Naive B cell (primary cell): ENCODE measurements around the gene ERG28. TPM values are rescaled to one million over a fixed set of nuclear protein-coding genes. Genes with fewer than 3 reads are reported as not detected.
A peak's percentile ranks its signal among the peaks of the same experiment; 100 is the strongest.
"Not testable (repeated sequence)": the region's sequence is repeated elsewhere in the genome, so short reads cannot be mapped to it uniquely, and the experiment has no call there.

Source experiments
- ATAC-seq, 2 donors: fragments of 150-1000 bp; cut with Tn5 transposase; 2 replicates each; pipeline ENCODE4 v1.10.0; 2021; ENCODE audit warnings: low read depth in 2 of 2, mild to moderate bottlenecking in 2 of 2, moderate library complexity in 2 of 2
- DNase-seq: peaks from one replicate; pipeline ENCODE4 v3.0.0; 2022
- H3K27ac Mint-ChIP-seq, 6 donors: one replicate each; pipeline ENCODE4 v1.8.0; 2020 to 2022; ENCODE audit warnings: mild to moderate bottlenecking in 6 of 6, mixed read lengths in 6 of 6, moderate library complexity in 5 of 6, inconsistent platforms in 2 of 6
- H3K27me3 Mint-ChIP-seq, 3 donors: one replicate each; pipeline ENCODE4 v1.8.0; 2021 to 2022; ENCODE audit warnings: mixed read lengths in 3 of 3, mild to moderate bottlenecking in 1 of 3
- H3K36me3 Mint-ChIP-seq, 2 donors: one replicate each; pipeline ENCODE4 v1.8.0; 2020 to 2022; ENCODE audit warnings: mixed read lengths in 2 of 2, inconsistent platforms in 1 of 2, mild to moderate bottlenecking in 1 of 2
- H3K4me1 Mint-ChIP-seq, 3 donors: one replicate each; pipeline ENCODE4 v1.8.0; 2020 to 2022; ENCODE audit warnings: mixed read lengths in 3 of 3, inconsistent platforms in 1 of 3, mild to moderate bottlenecking in 1 of 3, moderate library complexity in 1 of 3
- H3K4me3 Mint-ChIP-seq, 8 donors: one replicate each; pipeline ENCODE4 v1.8.0; 2020 to 2022; ENCODE audit warnings: mild to moderate bottlenecking in 8 of 8, mixed read lengths in 8 of 8, moderate library complexity in 8 of 8, inconsistent platforms in 2 of 8
- H3K9me3 Mint-ChIP-seq, 7 donors: one replicate each; pipeline ENCODE4 v1.8.0; 2020 to 2022; ENCODE audit warnings: mixed read lengths in 7 of 7, mild to moderate bottlenecking in 5 of 7, inconsistent platforms in 2 of 7, moderate library complexity in 1 of 7
- polyA plus RNA-seq, 6 donors: library from polyadenylated mRNA; unstranded; fragments of 300-500 nt; fragmentation: Illumina TruSeq; gene quantifications; one replicate each; pipeline ENCODE4 v1.2.3, GENCODE V29; 2021; ENCODE audit warnings: low read depth in 6 of 6

ERG28 gene
- polyA plus RNA-seq, 6 donors from 2014 or later: 16.9 to 29.9 (median 23.6) TPM

- Mint-ChIP-seq H3K4me3 (no peak overlapping the region), H3K4me1 (no peaks in the 10 kb centered on the region), H3K36me3 (peaks cover 0 to 17% of the 10 kb centered on the region in 2 donors), H3K27me3 (peaks cover 7 to 31% (median 15%) of the 10 kb centered on the region in 3 donors), H3K27ac (no peak overlapping the region), H3K9me3 (peaks cover 0 to 26% (median 10%) of the 10 kb centered on the region in 7 donors)
- ATAC-seq: no peak
- no peak for DNase-seq
Observed at GRCh38 chr14:75607044-75607443, 53.6 kb downstream of the ERG28 start.

DNA sequence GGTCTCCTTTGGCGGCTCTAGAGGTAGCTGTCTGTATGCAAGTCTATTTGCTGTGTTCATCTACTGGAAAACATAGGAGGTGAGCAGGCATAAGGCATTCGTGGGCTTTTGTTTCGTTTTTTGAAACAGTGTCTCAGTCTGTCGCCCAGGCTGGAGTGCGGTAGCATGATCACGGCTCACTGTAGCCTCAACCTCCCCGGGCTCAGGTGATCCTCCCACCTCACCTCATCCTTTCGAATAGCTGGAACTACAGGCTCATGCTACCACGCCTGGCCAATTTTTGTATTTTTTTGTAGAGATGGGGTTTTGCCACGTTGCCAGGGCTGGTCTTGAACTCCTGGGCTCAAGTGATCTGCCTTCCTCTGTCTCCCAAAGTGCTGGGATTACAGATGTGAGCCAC lies 54.8 kb downstream of the ERG28 start:
- Mint-ChIP-seq H3K4me1 (no peaks in the 10 kb centered on the region), H3K27ac (peak overlapping the region in 1 of 6 donors; percentile 29), H3K9me3 (peaks cover 0 to 26% (median 10%) of the 10 kb centered on the region in 7 donors), H3K36me3 (peaks cover 0 to 17% of the 10 kb centered on the region in 2 donors), H3K27me3 (peaks cover 7 to 35% (median 15%) of the 10 kb centered on the region in 3 donors), H3K4me3 (no peak overlapping the region)
- no peak for DNase-seq
- no peak for ATAC-seq

DNA sequence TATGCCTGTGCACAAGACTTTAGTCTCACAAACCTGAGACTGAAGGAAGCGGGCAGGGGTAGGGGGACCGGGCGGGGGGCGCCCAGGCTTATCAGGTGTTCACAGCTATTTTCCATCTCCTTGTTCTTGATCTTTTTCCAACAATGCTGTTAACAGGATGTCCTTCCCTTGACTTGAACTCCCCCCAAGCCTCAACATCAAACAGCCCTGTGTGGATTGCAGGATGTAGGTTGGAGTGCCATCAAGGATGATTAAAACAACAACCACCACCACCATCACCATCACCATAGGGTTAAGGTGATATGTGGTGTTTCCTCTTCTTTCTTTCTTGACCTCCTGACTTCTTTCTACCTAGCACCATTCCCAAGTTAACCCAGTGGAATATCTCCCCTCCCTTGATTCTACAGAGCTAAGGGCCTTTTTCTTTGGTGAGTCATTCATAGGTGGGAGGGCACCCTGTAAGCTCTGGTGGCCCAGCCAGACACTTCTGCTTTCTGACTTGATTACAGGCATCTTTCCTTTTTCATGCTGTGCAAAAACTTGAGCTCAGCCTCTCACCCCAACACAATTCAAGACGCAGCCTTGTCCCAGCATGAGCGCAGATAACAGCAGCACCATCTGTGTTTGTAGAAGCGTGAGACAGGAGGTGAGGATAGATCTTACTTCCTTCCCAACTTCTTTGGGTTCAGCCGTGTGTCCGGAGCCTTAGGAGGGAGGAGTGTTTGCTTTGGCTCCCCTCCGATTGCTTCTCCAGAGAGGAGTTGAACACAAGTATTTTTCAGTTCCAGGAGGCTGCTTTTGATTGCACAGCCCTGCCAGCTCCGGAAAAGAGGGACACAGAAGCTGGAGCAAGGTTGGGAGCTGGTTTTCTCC lies 55.5 kb downstream of the ERG28 start:
- Mint-ChIP-seq H3K4me1 (no peaks in the 10 kb centered on the region), H3K9me3 (peaks cover 0 to 26% (median 10%) of the 10 kb centered on the region in 7 donors), H3K27ac (no peak overlapping the region), H3K4me3 (no peak overlapping the region), H3K27me3 (peaks cover 7 to 38% (median 15%) of the 10 kb centered on the region in 3 donors), H3K36me3 (peaks cover 0 to 17% of the 10 kb centered on the region in 2 donors)
- ATAC-seq: no peak
- no peak for DNase-seq

DNA sequence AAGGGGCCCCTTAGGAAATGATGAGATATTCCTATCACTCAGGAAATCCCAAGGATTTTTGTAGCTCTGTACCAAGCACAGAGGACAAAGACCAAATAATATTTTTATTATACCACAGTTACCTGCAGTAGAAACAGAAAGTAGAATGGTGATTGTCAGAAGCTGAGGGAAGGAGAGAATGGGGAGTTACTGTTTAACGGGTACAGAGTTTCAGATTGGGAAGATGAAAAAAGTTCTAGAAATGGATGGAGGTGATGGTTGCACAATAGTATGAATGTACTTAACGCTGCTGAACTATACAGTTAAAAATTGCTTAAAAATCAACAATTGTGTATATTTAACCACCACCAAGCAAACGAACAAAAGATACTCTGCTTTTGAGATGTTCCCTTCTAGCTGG lies 58.2 kb downstream of the ERG28 start:
- Mint-ChIP-seq H3K27ac (peak overlapping the region in 1 of 6 donors; percentile 22), H3K36me3 (peaks cover 0 to 6% of the 10 kb centered on the region in 2 donors), H3K27me3 (peaks cover 4 to 29% (median 10%) of the 10 kb centered on the region in 3 donors), H3K4me3 (no peak overlapping the region), H3K9me3 (peaks cover 0 to 6% (median 3%) of the 10 kb centered on the region in 7 donors), H3K4me1 (no peaks in the 10 kb centered on the region)
- ATAC-seq (no peak), DNase-seq (no peak)

DNA sequence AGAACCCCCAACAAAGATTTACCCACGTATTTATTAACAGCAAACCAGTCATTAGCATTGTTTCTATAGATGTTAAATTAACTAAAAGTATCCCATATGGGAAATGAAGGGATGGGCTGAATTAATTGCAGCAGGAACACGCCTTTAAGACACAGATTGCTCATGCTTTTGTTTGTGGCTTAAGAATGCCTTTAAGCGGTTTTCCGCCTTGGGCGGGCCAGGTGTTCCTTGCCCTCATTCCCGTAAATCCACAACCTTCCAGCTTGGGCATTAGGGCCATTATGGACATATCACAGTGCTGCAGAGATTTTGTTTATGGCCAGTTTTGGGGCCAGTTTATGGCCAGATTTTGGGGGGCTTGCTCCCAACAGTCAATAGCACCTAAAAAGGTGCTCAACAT lies 59.6 kb downstream of the ERG28 start:
- H3K27ac Mint-ChIP-seq, H3K4me3 Mint-ChIP-seq, ATAC-seq, H3K4me1 Mint-ChIP-seq, H3K9me3 Mint-ChIP-seq, H3K36me3 Mint-ChIP-seq, DNase-seq: not testable (repeated sequence)
- H3K27me3 Mint-ChIP-seq: peaks cover 0 to 25% (median 10%) of the 10 kb centered on the region in 3 donors

DNA sequence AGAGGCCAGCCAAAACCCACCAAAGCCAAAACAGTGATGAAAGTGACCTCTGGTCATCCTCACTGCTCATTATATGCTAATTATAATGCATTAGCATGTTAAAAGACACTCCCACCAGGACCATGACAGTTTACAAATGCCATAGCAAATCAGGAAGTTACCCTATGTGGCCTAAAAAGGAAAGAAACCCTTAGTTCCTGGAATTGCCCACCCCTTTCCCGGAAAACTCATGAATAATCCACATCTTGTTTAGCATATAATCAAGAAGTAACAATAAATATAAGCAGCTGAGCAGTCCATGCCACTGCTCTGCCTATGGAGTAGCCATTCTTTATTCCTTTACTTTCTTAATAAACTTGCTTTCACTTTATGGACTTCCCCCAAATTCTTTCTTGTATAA lies 60.6 kb downstream of the ERG28 start:
- not testable (repeated sequence) for H3K4me3 Mint-ChIP-seq

More for the DNA sequence above, 60.6 kb downstream of the ERG28 start:
- H3K4me1 Mint-ChIP-seq, H3K27ac Mint-ChIP-seq, ATAC-seq, H3K36me3 Mint-ChIP-seq, H3K9me3 Mint-ChIP-seq, DNase-seq: not testable (repeated sequence)
- peaks cover 0 to 25% (median 7%) of the 10 kb centered on the region in 3 donors for H3K27me3 Mint-ChIP-seq

Other genes starting within 250 kb of the ERG28 start
- 1 to 10 TPM in 5 of 6 donors, not detected in 1; 1.5 to 4.7 (median 3.3) TPM for gene JDP2, start 232.9 kb downstream of the ERG28 start, polyA plus RNA-seq
- 10 to 100 TPM in 2 of 6 donors, 1 to 10 TPM in 4; 2.6 to 12.9 (median 6.5) TPM for gene BATF, start 138.4 kb downstream of the ERG28 start, polyA plus RNA-seq
- under 1 TPM in 4 of 6 donors, not detected in 2; 0.22 to 0.69 (median 0.49) TPM for gene FLVCR2, start 82.3 kb downstream of the ERG28 start, polyA plus RNA-seq
- 10 to 100 TPM in 2 of 6 donors, 1 to 10 TPM in 4; 3.8 to 15.9 (median 9.1) TPM for gene TTLL5, start 370 bp upstream of the ERG28 start, polyA plus RNA-seq